HG02885 (cell line): ENCODE measurements around the gene NCK2.
A peak's percentile ranks its signal among the peaks of the same experiment; 100 is the strongest.

ENCODE experiments used
- ATAC-seq: cut with Tn5 transposase; IDR thresholded peaks from one replicate; pipeline ENCODE4 v1.9.1; 2021; ENCODE audit warnings: mild to moderate bottlenecking; ENCODE audit not compliant: unreplicated experiment, poor library complexity

Gene NCK2

GRCh38 chr2:105909215-105909614, 164.5 kb downstream of the NCK2 start:
- ATAC-seq, result no peak

- no peak for ATAC-seq
Measured at GRCh38 chr2:105910497-105911238, 166.0 kb downstream of the NCK2 start.

- ATAC-seq, result no peak
Measured at GRCh38 chr2:105911425-105911824, 166.7 kb downstream of the NCK2 start.

GRCh38 chr2:105912081-105912480, 167.4 kb downstream of the NCK2 start:
- ATAC-seq, result no peak

GRCh38 chr2:105915005-105915558, 170.4 kb downstream of the NCK2 start:
- peak; percentile 81 for ATAC-seq

- no peak for ATAC-seq
Measured at GRCh38 chr2:105917226-105917625, 172.5 kb downstream of the NCK2 start.

GRCh38 chr2:105917688-105918087, 173.0 kb downstream of the NCK2 start:
- ATAC-seq, result no peak

GRCh38 chr2:105919191-105919811, 174.6 kb downstream of the NCK2 start:
- ATAC-seq, result no peak

GRCh38 chr2:105919826-105920225, 175.1 kb downstream of the NCK2 start:
- no peak for ATAC-seq

GRCh38 chr2:105924271-105924670, 179.6 kb downstream of the NCK2 start:
- no peak for ATAC-seq

- ATAC-seq, result no peak
Measured at GRCh38 chr2:105924932-105925331, 180.2 kb downstream of the NCK2 start.

- ATAC-seq, result no peak
Measured at GRCh38 chr2:105925390-105925789, 180.7 kb downstream of the NCK2 start.

GRCh38 chr2:105926960-105927678, 182.4 kb downstream of the NCK2 start:
- ATAC-seq, result peak; percentile 70

- ATAC-seq, result no peak
Measured at GRCh38 chr2:105928086-105928485, 183.4 kb downstream of the NCK2 start.

- no peak for ATAC-seq
Measured at GRCh38 chr2:105928563-105928962, 183.9 kb downstream of the NCK2 start.

- ATAC-seq, result no peak
Measured at GRCh38 chr2:105929516-105929915, 184.8 kb downstream of the NCK2 start.

- no peak for ATAC-seq
Measured at GRCh38 chr2:105932582-105932981, 187.9 kb downstream of the NCK2 start.

- ATAC-seq, result no peak
Measured at GRCh38 chr2:105933906-105934305, 189.2 kb downstream of the NCK2 start.

- no peak for ATAC-seq
Measured at GRCh38 chr2:105934467-105934866, 189.8 kb downstream of the NCK2 start.

- ATAC-seq, result no peak
Measured at GRCh38 chr2:105935063-105935462, 190.4 kb downstream of the NCK2 start.

- no peak for ATAC-seq
Measured at GRCh38 chr2:105936954-105937353, 192.2 kb downstream of the NCK2 start.
